ENCODE data around the gene UVRAG. TPM values are rescaled to one million over a fixed set of nuclear protein-coding genes. Genes with fewer than 3 reads are reported as not detected.

Gene UVRAG
- total RNA-seq, 1 experiment from 2014 or later, result 16.4 TPM

DNA sequence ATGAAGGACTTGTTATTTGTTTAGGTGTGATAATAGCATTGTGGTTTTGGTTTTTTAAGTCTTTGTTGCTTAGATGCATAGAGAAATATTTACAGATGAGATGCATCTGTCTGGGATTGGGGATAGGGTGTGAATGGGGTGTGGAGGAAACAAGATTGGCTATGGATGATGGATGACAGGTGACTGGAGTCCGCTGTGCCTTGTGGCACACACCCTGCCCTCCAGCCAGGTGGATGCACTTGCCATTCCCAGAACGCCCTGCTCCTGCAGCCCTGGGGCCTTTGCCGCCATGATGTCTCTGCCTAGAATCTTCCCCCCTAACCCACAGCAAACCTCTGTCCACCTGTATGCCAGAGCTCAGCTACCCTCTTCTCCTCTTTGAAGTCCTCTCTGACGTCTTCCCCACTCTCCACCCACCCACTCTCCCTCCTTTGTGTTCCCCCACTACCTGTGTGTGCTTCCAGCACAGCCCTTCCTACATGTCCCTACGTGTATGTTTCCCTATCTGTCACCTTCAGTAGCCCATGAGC is 336.6 kb downstream of the UVRAG start:
- H3K36me3 ChIP-seq (replicated peaks; ENCODE audit: control insufficient read depth, insufficient read depth, low read length), result no peaks in the 10 kb centered on the region
- H3K27me3 ChIP-seq (ENCODE audit: control insufficient read depth, insufficient read depth, low read length), result peaks cover 4% of the 10 kb centered on the region
- no peak overlapping the region for H3K4me3 ChIP-seq (ENCODE audit: insufficient read depth, low read depth, low read length)
- DNase-seq, result peak; percentile 39

DNA sequence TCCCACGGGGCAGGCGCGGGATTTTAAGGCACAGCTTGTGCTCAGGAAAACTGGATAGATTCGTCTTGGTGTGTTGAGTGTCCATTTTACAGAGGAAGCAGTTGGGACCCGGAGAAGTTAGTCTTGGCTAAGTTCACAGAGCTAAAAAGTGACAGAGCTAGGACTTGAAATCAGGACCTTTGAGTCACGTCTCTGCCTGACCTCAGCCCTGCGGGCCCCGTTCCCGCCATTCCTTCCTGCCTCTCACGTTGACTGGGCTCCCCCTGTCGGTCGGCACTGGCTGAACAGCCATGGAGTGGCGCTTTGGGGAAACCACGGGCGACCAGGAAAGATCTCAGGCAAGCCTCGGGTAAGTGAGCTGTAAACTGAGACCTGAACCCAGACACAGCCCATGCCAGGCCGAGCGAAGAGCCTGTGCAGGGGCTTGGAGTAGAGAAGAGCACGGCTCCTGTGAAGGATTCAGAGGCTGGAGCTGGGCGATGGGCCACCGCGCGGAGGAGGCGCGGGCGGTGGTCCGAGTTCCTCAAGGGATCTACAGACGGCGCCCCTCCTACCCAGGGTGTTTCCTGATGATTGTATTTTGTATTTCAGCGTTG is 337.2 kb downstream of the UVRAG start:
- peaks cover 4% of the 10 kb centered on the region for H3K27me3 ChIP-seq (ENCODE audit: control insufficient read depth, insufficient read depth, low read length)
- peak overlapping the region; percentile 50 for H3K4me3 ChIP-seq (ENCODE audit: insufficient read depth, low read depth, low read length)
- no peaks in the 10 kb centered on the region for H3K36me3 ChIP-seq (replicated peaks; ENCODE audit: control insufficient read depth, insufficient read depth, low read length)
- peak; percentile 95 for DNase-seq

DNA sequence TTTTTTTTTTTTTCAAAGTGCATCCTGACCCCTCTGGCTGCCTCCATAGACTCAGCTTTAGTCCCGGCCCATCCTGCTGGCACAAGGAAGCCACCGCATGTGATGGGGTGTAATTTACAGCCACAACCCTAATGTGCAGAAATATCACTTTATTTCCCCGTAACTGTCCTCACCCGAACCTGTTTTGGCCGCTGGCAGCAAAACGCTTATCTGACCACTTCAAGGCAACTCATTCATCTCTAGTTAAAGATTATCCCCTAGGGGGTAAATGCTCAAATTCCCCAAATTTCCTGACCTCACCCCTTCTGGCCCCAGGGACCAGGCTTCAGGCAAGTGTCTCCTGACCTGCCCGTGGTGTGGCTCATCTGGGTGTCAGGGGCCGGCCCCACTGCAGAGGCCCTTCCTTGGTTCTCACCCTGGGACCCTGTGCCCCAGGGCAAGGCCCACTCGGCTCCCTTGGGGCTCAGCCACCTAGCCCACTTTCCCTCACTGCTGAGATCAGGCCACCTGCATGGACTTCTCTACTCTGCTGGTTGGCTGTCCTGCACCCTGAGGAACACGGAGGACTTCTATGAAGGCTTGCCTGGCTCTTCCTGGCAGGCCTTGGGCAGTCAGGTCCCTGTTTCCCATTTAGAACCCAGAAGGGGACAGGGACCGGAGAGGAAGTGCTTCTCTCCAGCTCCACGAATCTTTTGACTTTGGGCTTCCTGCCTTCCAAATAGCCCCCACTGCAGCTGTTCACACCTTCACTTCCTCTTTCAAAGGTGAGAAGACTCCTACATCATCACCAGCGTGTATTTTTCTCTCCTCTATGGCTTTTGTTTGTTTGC is 337.9 kb downstream of the UVRAG start:
- peak; percentile 73 for DNase-seq
- Histone ChIP-seq H3K4me3 (ENCODE audit: insufficient read depth, low read depth, low read length) (peak overlapping the region; percentile 50), H3K27me3 (ENCODE audit: control insufficient read depth, insufficient read depth, low read length) (peaks cover 4% of the 10 kb centered on the region), H3K36me3 (replicated peaks; ENCODE audit: control insufficient read depth, insufficient read depth, low read length) (no peaks in the 10 kb centered on the region)

DNA sequence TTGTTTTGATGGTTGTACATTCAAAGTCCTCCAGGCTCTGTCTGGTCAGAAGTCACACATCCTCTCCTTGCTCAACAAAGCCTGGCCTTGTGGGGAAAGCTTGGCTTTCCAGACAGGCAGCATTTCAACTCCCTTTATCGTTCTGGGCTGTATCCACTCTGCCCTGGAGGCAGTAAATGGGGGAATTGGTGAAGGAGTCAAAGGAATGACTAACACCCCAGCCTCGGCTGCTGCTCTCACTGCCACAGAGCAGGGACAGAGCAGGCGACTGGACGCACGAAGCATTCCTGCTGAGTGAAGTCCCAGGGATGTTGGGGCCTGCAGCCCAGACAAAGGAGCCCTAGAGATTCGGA is 338.5 kb downstream of the UVRAG start:
- H3K27me3 ChIP-seq (ENCODE audit: control insufficient read depth, insufficient read depth, low read length), result peaks cover 4% of the 10 kb centered on the region

DNA sequence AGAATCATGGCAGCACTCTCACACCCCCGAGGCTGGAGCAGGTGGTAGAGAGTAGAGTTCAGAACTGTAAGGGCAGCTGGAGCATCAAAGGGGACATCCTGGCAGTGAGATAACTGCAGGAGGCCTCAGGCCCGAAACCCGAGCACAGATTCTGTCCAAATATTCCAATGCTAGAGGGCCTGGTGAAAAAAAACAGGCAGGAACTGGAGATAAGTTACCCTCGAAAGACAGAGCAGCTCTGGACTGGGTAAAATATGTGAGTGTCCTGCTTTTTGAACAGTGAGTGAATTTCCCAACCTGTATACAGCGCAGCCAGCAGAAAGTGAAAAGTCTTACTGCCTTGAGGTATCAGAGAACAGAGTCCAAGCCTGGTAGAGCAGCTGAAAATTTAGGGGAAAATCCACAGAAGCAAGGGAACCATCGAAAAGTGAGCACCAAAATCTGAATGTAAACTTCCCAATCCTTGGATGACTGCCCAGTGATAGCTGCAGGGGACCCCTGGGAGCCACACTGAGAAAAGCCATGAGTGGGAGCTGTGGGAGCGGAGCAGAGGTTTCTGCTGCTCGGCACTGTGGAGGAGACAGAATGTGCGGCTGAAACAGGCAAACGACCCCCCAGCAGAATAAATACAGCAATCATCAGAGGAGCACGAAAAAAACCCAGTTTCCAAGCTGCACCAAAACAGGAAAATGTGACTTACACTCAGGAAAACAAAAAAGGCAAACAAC is 340.7 kb downstream of the UVRAG start:
- H3K27me3 ChIP-seq (ENCODE audit: control insufficient read depth, insufficient read depth, low read length), result peaks cover 4% of the 10 kb centered on the region
- no peak for DNase-seq
- no peak overlapping the region for H3K4me3 ChIP-seq (ENCODE audit: insufficient read depth, low read depth, low read length)
- H3K36me3 ChIP-seq (replicated peaks; ENCODE audit: control insufficient read depth, insufficient read depth, low read length), result no peaks in the 10 kb centered on the region

More for the DNA sequence above, 338.5 kb downstream of the UVRAG start:
- Histone ChIP-seq H3K36me3 (replicated peaks; ENCODE audit: control insufficient read depth, insufficient read depth, low read length) (no peaks in the 10 kb centered on the region), H3K4me3 (ENCODE audit: insufficient read depth, low read depth, low read length) (no peak overlapping the region)
- peak; percentile 47 for DNase-seq

DNA sequence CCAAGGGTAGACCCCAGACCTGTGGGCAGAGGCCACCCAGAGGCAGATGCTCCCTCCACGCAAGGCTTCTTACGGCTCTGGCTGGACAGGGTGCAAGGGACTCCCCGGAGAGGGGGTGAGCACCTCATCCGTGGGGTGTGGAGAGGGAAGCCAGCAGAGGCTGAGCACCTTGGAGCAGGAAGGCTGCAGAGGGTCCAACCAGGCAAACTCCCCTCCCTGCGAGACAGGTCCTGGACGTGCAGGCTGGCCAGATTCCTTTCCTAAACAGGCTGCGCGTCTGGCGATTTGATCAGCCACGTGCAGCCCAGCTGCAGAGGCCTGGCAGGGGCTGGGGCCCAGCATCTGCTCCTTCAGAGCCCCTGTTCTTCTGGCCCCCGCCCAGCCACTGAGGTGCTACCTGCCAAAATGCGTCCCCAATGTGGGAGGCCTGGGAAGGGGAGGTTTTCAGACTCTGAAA is 342.0 kb downstream of the UVRAG start:
- Histone ChIP-seq H3K27me3 (ENCODE audit: control insufficient read depth, insufficient read depth, low read length) (no peaks in the 10 kb centered on the region; the same call in 1 of the 2 replicates), H3K4me3 (ENCODE audit: insufficient read depth, low read depth, low read length) (no peak overlapping the region), H3K36me3 (replicated peaks; ENCODE audit: control insufficient read depth, insufficient read depth, low read length) (no peaks in the 10 kb centered on the region)
- peak; percentile 35 for DNase-seq

DNA sequence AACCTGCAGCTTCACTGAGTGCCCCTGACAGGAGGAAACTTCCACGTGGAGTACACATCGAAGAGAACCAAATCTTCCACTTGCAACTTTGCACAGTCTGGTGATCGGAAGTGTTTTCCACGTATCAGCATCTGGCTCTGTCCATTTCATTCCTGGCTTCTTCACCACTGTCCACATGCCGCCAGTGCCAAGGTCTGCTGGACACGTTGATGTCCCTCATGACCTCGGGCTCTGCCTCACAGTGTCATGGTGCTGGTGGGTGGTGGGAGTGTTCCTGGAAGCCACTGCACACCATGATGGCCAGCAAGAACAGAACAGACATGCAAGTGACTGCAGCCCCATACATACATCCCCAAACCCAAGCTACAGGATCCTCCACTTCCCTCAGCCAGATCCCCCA is 342.9 kb downstream of the UVRAG start:
- DNase-seq, result no peak
- Histone ChIP-seq H3K4me3 (ENCODE audit: insufficient read depth, low read depth, low read length) (no peak overlapping the region), H3K27me3 (ENCODE audit: control insufficient read depth, insufficient read depth, low read length) (no peaks in the 10 kb centered on the region; the same call in 1 of the 2 replicates), H3K36me3 (replicated peaks; ENCODE audit: control insufficient read depth, insufficient read depth, low read length) (no peaks in the 10 kb centered on the region)

DNA sequence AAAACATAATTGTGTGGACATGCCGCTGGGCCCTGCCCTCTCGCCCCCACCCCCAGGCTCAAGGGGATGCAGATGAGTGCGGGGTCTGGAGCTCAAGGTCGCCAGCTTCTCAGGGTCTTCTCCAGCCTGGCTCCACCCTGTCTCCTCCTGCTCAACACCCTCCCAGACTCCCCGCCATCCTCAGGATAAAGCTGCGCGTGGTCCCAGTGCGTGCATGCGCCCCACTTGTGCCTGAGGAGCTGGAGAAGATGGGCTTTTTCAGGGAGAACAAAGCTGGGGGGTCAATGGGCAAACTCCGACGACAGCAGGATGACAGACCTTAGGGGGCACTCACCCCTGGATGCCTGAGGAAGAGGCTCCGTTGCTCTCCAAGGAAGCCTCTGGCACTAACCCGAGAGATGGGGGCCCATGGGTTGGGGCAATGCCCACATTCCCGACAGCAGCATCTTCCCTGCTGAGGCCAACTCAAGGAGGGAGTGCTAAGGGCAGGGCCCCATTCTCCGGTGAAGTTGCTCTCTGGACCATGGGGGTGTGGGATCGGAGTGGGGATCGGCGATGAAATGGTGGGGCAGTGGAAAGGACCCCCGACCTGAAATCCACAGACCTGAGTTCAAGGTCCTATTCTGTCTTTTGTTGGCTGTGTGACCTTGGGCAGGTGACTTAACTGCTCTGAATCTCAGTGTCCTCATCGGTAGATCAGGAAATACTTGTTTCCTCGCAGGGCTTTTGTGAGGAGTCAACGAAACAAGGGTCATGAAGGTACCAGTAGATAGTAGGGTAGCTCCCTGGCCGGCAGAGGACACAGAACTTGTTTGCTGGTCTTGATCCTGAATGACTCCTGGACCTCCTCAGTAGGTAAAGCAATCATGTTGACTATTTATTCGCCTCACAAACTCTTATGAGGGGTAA is 343.6 kb downstream of the UVRAG start:
- peak; percentile 34 for DNase-seq
- Histone ChIP-seq H3K27me3 (ENCODE audit: control insufficient read depth, insufficient read depth, low read length) (no peaks in the 10 kb centered on the region), H3K36me3 (replicated peaks; ENCODE audit: control insufficient read depth, insufficient read depth, low read length) (no peaks in the 10 kb centered on the region), H3K4me3 (ENCODE audit: insufficient read depth, low read depth, low read length) (no peak overlapping the region)

DNA sequence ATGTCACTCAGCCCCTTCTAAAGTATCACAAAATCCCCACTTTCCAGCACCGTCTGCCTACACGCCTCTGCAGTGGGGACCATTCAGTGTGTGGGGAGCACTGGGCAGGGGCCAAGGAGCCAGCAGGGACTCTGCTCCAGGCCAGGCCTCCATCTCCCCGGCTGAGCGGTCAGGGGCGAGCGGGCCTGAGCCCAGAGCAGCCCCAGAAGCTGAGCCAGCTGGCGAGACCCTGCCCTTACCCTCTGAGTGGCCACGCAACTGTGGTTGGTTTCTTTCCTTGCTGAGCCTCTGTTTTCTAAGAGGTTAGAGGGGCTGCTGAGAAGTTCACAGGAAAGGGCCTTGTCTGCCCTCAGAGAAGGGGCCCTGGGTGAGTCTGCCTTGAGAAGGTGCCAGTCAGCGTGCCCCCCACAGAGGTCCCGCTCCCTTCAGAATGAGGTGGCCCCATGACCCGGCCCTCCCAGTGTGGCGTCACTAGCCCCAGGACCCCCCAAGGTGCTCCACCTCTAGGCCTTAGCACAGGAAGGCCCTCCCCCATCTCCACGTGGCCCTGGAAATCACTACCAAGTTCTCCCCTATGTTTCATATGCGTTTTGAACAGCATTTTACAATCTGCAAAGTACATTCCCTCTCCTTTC is 344.4 kb downstream of the UVRAG start:
- Histone ChIP-seq H3K36me3 (replicated peaks; ENCODE audit: control insufficient read depth, insufficient read depth, low read length) (no peaks in the 10 kb centered on the region), H3K27me3 (ENCODE audit: control insufficient read depth, insufficient read depth, low read length) (no peaks in the 10 kb centered on the region), H3K4me3 (ENCODE audit: insufficient read depth, low read depth, low read length) (no peak overlapping the region)
- peak; percentile 46 for DNase-seq

DNA sequence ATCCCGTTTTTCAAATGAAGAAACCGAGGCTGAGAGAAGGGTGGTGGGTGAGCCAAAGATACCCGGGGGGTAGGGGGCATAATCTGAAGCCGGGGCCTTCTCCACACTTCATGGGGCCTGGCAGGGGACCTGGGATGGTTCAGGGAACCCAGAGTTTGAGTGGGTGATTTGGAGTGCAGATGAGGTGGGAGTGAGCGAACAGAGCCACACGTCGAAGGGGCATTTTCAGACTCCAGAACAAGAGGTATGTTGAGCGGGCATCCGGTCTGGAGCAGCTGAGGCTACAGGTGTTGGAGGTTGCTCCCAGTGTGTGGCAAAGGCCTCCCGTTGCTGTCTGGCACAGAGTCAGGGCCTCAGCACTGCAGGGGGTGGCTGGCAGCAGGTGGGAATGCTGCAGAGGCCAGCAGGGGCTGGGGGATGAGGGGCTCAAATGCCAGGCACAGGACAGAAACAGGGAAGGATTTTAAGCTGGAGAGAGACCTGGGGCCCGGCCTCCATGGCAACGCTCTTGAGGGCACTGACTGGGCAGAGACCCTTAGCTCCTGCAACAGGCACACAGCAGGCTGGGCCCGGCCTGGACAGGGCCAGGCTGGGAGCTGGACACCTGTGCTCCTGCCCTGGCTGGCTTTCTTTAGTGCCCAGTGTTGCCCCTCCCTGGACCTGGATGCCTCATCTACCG is 345.1 kb downstream of the UVRAG start:
- peak; percentile 68 for DNase-seq
- no peaks in the 10 kb centered on the region for H3K27me3 ChIP-seq (ENCODE audit: control insufficient read depth, insufficient read depth, low read length)
- no peak overlapping the region for H3K4me3 ChIP-seq (ENCODE audit: insufficient read depth, low read depth, low read length)
- no peaks in the 10 kb centered on the region for H3K36me3 ChIP-seq (replicated peaks; ENCODE audit: control insufficient read depth, insufficient read depth, low read length)

DNA sequence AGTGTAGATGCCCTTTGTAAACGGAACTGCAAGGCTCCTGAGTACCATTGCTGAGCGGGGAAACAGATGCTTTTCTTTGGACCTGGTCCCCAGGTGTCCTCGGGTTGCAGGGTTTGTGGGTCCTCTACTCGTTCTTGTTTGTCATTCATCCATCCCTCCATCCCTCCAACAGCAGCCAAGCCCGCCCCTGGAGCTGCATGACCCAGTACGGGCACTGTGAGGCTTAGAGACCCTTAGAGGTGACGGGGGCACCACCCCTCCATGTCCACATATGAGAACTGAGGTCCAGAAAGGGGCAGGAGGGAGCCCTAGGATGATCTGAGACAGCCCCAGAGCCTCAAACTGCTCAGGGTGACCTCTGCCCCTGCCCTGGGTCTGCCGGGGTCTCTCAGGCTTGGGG is 345.8 kb downstream of the UVRAG start:
- Histone ChIP-seq H3K36me3 (replicated peaks; ENCODE audit: control insufficient read depth, insufficient read depth, low read length) (no peaks in the 10 kb centered on the region), H3K4me3 (ENCODE audit: insufficient read depth, low read depth, low read length) (no peak overlapping the region), H3K27me3 (ENCODE audit: control insufficient read depth, insufficient read depth, low read length) (0 out of 2 replicates have a peak, but pooled peaks cover 2% of the 10 kb centered on the region)
- DNase-seq, result no peak

DNA sequence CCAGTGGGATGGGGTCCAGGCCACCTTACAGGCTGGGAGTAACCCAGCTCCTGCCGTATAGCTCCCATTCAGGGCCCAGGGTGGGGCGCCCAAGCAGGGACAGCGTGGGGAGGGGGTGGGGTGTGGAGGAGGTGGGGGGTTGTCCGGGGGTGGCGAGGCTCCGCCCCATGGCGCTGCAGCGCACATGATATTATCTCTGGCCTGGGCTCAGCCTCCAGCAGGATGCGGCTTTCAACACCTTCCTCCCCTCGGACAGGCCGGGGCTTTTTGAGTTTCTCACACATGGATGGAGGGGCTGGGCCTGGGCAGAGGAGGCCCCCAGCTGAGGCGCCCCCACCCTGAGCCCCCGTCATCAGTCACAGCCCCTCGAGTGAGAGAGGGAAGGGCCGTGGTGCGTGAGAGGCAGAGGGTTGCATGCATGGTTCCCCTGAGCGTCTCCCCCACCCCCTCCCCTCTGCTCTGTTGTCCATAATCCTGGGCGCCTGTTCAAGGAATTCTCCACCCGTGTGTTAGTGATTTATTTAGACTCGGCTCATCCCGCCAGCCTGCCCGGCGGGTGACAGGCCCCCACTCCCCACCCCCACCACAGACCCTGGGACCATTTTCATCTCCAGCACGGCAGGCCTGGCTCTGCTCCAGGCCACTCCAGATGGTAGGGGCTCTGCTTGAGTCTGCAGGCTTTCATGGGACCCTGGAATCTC is 346.4 kb downstream of the UVRAG start:
- H3K4me3 ChIP-seq (ENCODE audit: insufficient read depth, low read depth, low read length), result no peak overlapping the region
- H3K27me3 ChIP-seq (ENCODE audit: control insufficient read depth, insufficient read depth, low read length), result peaks cover 5% of the 10 kb centered on the region; the same call in 1 of the 2 replicates
- H3K36me3 ChIP-seq (replicated peaks; ENCODE audit: control insufficient read depth, insufficient read depth, low read length), result no peaks in the 10 kb centered on the region
- DNase-seq, result peak; percentile 75

All from H7 (cell line).